Stimulated activated CD8-positive, alpha-beta memory T cell treated with anti-CD3 and anti-CD28 coated beads, Interleukin-4, amount 100 ng/mL, for 4 hours (primary cell): ENCODE results near the gene MORC2.

Source experiments
- DNase-seq, 2 donors: peaks; one replicate each; pipeline ENCODE4 v3.0.0-alpha.2; 2020; ENCODE audit warnings: low read depth in 2 of 2, low spot score in 1 of 2

The MORC2 gene

DNA sequence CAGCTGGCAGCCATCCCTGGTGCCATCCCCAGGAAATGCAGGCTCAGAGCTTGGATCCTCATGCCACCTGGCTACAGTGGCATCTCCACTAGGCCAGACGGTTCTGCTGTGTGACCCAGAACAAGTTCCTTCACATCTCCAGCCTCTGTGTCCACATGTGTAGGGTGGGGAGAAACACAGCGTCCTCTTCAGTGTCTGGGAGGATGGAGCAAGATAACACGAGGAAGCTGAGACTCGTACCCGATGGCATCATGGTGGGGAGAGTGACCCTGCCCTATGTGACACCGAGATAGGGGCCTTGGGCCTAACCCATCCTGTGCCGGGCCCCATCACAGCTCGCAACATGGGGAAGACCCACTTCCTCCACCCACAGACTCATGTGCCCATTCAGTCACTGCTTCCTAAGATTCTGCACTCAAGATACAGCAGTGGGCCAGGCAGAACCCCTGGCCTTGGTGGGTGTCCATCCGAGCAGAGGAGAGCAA is 78.5 kb downstream of the MORC2 start:
- DNase-seq: no peak

DNA sequence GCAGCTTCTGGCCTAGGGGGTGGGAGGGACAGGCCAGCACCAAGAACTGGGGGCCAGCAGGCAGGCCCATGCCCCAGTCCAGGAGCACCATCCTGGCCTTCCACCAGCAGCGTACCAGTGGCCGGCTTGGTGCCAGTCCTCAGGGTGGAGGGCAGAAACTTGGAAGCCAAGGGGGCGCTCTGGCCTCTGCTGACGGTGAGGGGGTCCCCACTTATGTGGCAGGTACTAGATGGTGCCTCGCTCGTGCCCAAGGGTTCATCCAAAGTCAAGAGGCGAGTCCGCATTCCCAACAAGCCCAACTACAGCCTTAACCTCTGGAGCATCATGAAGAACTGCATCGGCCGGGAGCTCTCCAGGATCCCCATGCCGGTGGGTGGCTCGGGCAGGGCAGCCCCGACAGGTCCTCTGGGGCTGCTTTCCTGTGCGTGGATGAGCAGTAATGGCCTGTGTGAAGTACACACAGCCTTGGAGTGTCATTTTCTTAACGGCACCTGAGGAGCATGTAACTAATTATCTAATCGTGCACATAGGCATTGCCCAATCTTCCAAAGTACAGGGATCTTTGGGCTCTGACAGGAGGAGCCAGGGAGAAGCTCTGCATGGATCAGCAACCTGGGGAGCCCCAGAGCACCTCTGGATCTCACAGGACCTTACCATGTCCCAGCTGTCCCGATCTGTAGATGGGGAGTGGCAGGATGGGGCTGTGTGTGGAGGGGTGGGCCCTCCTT is 79.1 kb downstream of the MORC2 start:
- DNase-seq: no peak

DNA sequence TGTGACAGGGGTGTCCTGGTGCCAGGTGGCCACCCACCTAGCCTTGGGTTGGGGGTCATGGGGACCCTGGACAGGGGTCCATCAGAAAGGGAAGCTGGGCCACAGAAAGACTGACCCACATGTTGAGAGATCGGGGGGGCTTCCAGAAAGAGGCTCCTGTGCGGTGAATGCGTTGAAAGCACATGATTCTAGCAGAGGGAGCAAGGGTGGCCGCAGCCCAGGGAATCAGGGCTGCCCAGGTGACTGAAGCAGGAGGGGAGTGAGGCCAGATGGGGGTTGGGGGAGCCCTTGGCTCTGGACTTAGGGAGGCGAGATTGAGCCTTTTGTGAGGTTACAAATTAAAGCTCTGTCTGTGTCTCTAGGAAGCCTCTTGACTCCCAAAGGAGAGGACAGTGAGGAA is 80.7 kb downstream of the MORC2 start:
- no peak for DNase-seq

DNA sequence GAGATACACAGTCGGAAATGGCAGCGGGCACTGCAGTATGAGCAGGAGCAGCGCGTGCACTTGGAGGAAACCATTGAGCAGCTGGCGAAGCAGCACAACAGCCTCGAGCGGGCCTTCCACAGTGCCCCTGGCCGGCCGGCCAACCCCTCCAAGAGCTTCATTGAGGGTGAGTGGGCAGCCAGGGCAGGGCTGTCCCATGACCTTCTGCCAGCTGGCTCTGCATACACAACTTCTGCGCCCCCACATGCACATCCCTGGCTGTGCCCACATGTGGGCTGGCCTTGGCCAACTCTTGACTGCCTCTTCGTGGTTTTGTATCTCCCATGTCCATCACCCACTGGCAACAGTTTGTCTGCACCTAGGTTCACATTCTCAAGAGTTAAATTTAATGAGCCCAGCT is 81.1 kb downstream of the MORC2 start:
- DNase-seq: no peak

DNA sequence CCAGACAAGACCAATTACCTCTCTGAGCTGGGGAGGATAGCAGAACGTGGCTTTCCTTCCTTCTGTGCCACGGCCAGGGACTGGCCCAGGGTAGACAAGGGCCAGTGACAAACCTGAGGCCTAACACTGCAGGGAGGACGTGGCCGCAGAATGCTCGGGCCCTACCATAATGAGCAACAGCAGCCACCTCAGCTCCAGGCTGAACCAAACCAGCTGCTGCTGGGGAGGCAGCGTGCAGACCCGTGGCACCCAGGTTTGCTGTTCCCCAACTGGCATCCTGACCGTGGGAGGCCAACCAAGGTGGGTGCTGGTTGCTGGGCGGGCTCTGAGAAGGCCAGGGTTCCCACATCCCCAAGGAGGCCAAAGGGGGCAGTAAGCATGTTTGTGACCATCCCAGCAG is 83.0 kb downstream of the MORC2 start:
- no peak for DNase-seq

DNA sequence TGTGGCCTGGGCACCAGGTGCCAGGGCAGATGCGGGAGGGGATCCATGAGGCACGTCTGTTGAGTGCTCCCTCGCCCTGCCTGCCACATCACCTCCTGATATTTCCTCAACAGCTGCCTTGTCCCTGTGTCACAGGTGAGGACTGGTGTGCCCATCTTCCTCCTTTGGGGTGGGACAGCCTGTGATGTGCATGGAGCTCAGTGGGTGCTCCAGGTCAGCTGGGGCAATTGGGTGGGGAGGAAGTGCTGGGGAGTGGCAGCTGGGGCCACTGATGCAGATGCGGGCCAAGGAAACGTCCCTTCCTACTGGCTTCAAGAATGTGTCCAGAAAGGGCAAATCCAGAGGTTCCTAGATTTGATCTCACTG is 83.6 kb downstream of the MORC2 start:
- DNase-seq: no peak

DNA sequence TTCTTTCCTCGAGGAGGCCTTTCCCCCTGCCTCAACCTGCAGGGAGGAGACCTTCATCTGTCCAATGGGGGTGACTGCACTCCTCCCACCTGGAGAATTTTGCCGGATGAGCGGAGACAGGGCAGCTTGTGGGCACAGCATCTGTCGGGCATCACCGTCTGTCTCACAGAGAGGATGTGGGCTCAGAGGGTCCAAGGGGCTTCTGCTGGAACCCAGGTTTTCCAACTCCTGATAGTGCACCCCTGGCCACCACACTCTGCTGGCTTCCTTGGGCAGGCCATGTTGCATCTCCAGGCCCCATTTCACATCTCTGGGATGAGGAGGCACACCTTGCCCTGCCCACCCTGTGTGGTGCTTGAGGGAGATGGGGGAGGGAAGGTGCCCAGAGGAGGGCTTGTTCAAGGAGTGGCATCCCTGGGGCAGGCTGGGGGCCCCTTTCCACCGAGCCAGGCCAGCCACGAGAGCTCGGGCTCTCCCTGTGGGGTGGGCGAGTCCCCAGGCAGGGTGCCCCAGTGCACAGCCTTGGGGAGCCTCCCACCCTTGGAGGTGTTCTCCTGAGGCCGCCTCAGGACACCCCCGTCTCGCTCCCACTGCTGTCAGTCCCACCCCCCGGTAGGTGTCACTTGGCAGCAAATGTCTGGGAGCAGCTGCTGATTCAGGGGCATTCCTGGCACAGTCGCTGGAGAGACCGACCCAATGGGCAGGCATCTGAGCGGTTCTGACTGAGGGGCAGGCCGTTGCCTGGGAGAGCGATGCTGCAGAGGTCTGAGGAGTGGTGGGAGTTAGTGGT is 84.2 kb downstream of the MORC2 start:
- DNase-seq: no peak

DNA sequence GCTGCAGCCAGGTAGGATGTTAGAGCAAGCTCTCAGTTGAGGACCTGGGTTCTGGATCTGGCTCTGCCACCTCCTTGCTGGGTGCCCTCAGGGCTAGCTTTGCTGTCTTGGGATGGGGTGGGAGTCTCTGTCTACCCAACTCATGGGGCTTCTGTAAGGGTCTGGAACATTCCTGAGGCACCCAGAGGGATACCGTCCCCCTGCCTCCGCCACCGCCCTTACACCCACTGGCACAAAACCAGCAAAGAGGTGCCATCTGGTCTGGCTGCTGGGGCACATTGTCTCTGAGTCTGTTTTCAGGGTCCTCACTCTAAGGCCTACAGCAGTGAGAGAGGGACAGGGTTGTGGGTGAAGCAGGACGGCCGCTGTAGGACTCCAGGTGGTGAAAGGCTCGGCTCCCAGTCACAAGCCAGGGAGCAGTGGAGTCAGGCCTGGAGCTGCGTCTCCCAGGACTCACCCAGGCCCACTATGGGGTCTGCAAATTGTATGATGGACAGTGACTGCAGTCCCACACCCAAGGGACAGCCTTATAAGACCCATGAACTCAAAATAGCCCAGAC is 84.9 kb downstream of the MORC2 start:
- no peak for DNase-seq

DNA sequence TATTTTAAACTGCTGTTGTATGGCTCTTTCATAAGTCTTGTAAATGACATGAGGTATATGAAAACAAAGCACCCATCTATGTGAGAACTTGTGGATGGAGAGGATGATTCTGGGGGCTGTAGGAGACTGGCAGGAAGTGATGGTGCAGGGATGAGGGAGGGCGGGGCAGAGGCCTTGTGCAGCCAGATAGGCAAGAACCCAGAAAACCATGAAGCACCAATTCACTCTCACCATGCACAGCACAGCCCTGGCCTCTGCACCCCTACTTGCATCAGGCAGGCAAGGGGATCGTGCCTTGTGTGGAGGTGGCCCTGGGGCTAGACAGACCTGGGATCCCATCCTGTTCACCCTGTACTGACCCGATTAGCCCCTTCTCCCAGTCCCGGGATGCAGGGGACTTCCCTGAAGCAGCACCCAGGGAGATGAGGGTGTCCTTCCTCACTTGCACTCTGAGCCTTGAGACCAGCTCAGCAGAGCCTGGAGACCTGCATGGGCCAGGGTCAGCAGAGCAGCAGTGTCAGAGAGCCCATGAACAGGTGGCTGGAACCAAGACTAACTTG is 85.5 kb downstream of the MORC2 start:
- DNase-seq: no peak

DNA sequence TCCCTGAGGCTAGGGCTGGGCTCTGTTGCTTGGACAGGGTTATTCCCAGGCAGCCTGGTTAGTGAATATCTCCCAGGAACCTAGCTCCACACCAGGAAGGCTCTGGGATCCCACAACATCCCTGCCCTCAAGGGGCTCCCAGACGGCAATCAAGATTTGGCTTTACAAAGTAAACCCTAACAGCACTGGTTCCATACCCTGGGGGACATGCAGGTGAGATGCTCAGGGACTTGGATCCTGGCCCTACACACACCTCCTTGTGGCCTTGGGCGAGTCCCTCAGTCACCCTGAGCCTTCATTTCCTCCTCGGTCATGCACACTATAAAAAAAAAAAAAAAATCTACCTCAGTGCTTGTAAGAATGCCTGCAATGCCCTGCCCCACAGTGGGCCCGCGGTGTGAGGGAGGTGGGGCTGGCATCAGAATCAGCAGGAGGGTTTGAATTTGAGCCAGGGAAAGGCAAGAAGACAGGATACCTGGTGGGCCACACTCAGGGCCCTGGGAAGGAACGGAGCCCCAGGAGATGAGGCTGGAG is 86.3 kb downstream of the MORC2 start:
- DNase-seq: no peak

DNA sequence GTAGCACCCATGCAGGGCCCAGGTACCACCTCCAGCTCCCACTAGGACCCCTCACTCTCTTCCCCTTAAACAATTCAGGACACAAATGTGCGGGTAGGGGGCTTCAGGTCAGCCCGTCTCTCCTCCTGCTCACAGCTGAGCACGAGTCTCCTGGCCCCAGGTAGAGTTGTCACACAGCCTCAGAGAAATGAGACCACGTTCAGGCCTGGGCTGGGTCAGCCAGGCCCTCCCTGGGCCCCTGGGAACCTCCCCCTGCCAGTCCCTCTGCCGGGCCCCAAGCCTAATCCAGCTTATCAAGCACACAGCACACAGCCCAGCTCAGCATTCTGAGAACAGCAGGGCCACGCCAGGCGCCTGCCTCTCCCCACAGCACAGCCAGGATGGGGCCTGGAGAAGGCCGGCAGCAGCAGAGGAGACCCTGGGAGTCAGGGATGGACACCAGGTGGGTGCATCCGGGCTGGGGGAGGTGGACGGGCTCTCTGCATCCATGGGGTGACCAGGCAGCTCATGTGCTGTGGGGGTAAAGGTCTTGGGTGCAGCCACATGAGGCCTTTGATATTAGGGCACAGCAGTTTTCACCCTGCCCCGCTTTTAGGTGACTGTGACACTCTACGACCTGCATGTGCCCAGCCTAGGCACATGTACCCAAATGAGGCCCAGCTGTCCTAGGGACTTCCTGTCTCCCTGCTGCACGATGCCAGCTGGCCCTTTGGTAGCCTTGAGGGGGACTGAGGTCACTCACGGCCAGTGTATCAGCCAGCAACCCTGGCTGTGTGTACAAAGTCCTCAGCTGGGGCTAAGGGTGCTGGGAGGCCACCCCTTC is 87.0 kb downstream of the MORC2 start:
- DNase-seq: no peak

DNA sequence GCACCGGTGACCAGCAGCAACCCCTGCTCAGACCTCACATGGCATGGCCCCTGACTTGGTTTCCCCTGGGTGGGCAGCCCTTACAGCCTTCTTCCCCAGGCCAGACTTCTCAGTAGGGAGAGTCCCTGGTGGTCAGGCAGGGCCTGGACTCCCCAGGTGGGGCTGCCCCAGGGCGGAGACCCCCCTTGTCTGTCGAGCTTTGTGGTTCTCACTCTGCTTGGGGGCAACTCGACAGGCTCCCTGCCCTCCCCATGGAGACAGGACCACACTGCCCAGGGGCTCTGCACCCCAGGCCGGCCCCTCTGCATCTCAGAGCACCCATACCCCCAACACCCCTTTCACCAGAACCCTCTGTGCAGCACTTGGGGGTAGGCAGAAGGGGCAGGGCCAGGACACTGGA is 87.7 kb downstream of the MORC2 start:
- DNase-seq: no peak

DNA sequence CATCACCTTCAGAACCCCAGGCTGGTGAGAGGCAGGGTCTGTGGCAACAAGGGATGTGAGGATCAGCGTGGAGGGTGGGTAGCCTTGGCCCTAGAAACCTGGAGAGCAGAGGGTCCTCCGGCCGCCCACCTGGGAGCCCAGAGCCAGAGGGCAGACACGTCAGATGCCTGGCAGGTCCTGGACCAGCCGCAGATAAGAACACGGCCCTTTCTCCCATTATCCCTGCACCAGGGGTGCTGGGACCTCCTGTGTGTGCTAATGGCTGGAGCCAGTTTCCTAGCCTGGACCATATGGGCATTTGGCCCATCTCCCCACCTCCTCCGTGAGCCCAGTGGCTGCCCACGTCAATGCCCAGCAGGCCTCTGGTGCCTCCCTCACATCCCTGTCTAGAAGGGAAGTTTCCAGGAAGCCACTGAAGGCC is 88.4 kb downstream of the MORC2 start:
- no peak for DNase-seq

DNA sequence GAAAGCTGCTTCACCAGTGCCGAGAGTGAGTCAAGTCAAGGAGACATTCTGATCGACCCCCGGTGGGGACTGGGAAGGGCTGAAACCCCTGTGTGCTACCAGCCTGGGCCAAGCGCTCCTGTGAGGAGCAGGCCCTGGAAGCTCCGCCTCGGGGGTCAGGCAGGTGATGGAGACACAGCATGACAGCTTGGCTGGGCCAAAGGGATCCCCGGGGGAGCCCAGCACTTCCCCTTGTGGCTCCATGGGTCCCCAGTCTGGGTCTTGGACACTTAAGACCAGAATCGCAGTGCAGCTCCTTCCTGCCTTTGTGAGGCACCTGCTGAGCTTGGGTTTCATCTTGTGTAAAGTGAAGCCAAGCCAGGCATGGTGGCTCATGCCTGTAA is 89.2 kb downstream of the MORC2 start:
- no peak for DNase-seq

DNA sequence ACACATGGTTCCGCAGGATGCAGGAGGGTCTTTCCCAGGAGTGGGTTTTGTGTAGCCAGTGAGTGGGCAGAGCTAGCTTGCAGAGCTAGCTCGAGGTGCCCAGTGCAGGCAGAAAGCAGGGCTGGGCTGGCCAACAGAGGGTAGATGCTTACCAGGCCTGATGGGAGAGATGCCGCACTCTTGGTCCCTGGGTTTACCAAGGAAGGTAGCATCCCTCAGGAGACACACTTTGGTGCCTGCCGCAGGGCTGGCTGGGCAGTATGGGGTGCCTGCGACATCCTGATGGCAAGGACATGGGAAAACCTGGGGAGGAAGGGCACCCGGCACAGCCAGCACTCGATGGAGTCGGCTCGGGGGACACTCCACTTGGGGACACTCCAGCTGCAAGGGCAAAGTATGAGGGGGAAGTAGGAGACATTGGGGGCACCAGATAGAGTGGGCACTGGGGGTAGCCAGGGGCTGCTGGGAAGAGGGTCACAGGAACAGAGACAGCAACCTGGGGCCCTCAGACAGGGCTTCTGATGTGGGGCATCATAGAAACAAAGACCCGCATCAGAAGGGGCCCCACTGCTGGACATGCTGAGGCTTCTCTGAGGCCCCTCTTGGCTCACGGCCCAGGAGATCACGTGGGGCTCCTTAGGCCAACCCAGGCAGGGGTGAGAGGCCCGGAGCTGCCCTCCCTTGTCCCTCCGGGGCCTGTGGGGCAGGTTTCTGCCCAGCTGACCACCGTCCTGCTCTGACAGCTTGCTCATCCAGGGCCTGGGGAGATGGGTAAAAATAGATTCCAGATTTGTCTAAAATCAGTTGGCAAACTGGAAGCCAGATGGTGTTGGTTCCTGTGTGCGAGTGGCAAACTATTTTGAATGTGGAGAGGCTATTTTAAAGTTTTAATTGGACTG is 89.8 kb downstream of the MORC2 start:
- DNase-seq: no peak

DNA sequence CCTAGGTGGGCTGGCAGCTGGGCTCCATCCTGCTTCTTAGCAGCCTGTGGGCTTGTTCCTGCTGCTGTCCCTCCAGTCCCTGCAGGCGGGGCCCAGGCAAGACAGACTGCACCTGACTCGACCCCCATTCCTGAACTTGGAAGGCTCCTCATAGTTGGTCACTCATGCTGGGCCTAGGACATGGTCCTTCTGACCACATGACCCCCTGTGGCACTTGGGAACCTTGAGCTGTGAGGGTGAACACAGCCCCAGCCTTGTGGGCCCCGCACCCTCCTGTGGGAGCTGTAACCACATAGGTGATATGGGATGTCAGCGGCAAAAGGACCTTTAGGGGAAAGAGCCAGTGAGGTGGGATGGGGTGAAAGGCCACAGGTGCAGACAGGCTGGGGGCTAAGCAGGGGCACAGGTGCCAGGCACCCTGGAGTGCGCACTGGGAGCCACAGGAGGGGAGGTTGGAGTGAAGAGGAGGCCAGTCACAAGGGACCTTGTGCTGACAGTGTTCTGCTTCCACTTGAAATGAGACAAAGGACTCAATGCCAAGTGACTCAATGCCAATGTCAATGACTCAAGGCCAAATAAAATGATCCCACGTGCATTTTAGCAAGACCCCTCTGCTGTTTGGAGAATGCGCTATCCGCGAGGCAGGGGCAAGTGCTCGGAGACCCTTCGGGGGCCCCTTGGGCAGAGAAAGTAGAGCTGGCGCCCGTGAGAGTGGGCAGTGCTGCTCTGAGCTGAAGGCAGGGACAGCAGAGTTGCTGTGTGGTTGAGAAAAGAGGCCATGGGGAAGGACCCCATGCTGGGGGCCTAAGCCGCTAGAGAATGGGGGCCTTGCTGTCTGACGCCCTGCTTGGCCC is 90.7 kb downstream of the MORC2 start:
- DNase-seq: no peak

DNA sequence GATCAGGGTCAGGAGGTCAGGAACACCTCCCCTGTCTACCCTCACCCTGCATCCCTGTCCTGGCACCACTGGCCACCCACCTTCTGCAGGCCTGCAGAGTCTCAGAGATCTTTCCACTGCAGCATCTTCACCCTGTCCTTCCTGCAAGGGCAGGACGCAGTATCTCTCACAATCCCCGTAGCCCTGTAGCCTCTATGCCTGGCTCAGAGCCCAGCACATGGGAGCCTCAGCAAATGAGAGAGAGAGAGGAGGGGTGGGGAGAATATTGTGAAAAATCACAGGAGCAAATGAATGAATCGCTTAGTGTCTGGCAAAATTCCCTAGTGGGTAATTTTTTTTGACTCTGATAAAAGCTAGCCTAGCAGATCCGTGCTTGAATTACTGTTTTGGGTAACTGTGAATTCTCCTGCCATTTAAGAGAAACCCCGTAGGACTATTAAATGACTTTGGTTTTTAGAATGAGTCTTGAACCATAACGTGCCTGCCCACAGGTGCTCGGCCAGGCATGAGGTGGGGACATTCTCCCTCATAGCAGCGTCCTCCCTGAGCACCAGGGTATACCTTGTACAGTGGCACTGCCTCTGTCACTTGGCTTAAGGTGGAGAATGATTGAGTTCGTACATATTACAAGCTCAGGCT is 91.5 kb downstream of the MORC2 start:
- no peak for DNase-seq

DNA sequence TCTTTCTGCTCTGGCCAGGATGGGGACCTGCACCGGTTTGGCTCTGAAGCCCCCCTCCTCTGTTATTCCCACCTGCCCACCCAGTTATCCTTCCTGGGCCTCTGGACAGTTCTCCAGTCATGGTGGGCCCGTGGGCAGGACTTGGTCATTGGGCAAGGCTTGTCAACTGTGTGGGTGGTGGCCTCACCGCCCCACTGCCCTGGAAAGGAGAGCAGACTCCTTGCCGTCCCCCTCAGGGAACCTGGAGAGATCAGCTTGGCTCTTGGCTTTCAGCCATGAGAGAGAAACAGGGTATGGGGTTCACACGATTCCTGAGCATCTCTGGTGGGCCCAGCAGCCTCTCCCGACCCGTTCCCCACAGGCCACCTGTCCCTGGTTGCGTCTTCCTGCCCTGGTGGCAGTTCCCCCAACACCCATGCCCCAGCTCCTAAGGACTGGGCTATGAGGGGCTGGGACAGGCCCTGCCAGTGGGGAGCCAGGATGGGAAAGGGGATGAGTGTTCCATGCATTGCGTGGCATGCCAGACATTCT is 92.3 kb downstream of the MORC2 start:
- DNase-seq: no peak
